NT2/D1 (cell line): ENCODE data around the gene DSCAML1.

Experiments used
- SUZ12 ChIP-seq: IDR thresholded peaks from 2 replicates; pipeline ENCODE4 v1.6.1; 2011; ENCODE audit not compliant: insufficient read length, insufficient read depth; ENCODE audit errors: extremely low read depth
- YY1 ChIP-seq: IDR thresholded peaks from 2 replicates; pipeline ENCODE4 v1.6.1; 2011; ENCODE audit not compliant: insufficient read length, insufficient read depth
- ZNF274 ChIP-seq: IDR thresholded peaks from 2 replicates; pipeline ENCODE4 v1.6.1; 2011; ENCODE audit warnings: mild to moderate bottlenecking, low read depth, low read length

DNA sequence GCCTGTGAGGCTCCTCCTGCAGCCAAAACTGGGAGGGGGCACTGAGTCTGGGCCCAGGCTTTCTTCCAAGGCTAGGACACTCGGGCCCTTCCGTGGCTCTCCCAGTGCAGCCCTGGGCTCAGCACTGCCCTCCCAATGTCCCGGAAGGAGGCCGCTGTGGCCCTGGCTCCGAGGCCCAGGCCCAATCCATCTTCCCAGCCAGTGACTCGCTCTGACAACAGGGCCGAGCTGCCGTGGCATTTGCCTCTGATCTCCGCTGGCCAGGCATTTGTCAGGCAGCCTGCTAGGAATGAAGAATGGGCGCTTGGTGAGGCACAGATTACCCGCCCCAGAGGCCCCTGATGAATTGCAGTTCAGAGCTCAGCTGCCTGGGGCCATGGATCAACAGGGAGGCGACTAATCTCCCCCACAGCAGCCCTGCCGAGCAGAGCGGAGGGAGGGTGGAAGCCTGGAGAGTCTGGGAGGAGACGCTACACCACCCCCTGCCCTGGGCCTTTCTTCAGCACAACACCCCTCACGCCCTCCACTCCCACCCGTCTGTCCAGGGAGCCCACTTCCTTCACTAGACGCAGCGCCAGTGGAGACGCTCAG lies 19.2 kb upstream of the DSCAML1 start:
- TF ChIP-seq SUZ12 (no peak), YY1 (no peak), ZNF274 (no peak)
